Activated naive CD8-positive, alpha-beta T cell treated with anti-CD3 and anti-CD28 coated beads, Interleukin-2, amount 50 U/mL, for 16 hours (primary cell): ENCODE data around the gene JDP2.
"Not testable (repeated sequence)": the region's sequence is repeated elsewhere in the genome, so short reads cannot be mapped to it uniquely, and the experiment has no call there.

ENCODE experiments used
- DNase-seq: peaks from one replicate; pipeline ENCODE4 v3.0.0-alpha.2; 2020; ENCODE audit warnings: low read depth, low spot score

JDP2 gene

DNA sequence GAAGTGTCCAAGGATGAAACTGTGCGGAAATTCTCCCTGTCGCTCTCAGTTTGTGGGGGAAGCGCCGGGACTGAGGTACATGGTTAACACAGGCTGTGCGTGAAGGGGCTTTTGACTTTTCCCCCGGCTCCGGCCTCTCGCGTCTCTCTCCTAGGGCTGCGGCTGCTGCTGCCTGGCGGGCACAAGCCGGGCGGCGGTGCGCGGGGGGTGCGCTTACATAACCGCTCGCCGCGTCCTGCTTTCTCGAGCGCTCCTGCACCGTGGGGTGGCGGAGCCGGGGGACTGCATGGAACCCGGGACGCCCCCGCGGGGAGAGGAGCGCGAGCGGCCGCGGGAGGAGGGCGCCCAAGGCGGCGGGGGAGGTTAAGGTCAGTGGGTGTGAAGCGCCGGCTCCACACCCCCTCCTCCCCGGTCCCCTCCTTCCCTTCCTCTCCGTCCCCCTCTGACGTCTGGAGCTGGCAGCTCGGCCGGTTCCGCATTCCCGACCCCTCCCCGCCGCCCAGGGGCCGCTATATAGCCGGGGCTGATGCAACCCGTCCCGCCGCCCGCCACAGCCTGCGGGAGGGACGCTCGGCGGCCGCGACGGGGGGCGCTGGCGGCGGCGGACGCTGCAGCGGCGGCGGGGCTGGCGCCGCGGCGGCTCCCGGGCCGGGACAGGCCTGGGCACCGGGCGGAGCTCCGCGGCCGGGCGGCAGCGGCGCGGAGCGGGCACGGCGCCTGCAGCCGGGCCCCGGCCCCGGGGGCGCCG is at the start of gene JDP2:
JDP2 (plus strand) TSS at position 541 of the 748 bp plus-strand sequence. CDS start 9,899 bp downstream, outside the sequence.
- DNase-seq: no peak

- no peak for DNase-seq
These were observed 48.4 kb upstream of the JDP2 start for GRCh38 chr14:75379246-75379929.

GRCh38 chr14:75379930-75380270 is 47.9 kb upstream of the JDP2 start:
- DNase-seq: no peak

- DNase-seq: no peak
These were observed 47.2 kb upstream of the JDP2 start for GRCh38 chr14:75380656-75381055.

GRCh38 chr14:75381642-75382041 is 46.2 kb upstream of the JDP2 start:
- DNase-seq: no peak

- DNase-seq: not testable (repeated sequence)
These were observed 44.6 kb upstream of the JDP2 start for GRCh38 chr14:75383219-75383618.

DNA sequence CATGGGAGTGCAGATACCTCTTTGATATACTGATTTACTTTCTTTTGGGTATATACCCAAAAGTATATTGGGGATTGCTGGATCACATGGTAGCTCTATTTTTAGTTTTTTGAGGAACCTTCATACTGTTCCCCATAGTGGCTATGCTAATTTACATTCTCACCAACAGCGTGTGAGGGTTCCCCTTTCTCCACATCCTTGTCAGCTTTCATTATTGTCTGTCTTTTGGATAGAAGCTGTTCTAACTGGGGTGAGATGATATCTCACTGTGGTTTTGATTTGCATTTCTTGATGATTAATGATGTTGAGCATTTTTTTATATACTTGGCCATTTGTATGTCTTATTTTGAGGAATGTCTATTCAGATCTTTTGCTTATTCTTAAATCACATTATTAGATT is 44.1 kb upstream of the JDP2 start:
- DNase-seq: no peak

- DNase-seq: no peak
These were observed 38.1 kb upstream of the JDP2 start for GRCh38 chr14:75389679-75390078.

- DNase-seq: no peak
These were observed 37.6 kb upstream of the JDP2 start for GRCh38 chr14:75390183-75390582.

DNA sequence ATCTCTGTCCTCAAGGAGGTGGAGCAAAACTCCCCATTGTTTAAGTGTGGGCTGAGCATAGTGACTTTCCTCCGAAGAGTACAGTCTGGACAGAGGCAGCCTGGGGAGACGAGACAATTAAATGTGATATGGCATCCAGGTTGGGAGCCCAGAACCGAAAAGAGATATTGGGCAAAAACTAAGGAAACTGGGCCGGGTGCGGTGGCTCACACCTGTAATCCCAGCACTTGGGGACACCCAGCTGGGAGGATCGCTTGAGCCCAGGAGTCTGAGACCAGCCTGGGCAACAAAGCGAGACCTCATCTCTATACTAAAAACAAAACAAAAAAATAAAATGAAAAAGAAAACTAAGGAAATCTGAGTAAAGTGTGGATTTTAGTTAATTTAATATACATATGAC is 35.9 kb upstream of the JDP2 start:
- DNase-seq: no peak

GRCh38 chr14:75392686-75393641 is 34.9 kb upstream of the JDP2 start:
- no peak for DNase-seq

DNA sequence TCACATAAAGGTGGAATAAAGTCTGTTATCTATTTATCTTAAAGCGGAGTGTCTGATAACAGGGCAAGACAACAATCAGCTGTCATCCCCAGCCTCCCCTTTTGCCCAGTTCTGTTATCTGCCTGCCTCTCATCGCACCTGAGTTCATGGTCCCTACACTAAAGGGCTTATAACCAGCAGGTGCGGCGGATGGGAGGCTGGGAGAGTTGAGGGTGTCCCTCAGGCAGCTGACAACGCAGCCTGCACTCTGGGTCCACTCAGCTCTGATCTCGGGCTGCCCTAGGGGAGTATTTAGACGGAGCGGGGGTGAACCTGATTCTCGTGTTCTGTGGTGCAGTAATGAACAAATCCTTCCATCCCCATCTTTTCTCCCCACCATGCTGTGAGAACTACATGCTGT is 34.0 kb upstream of the JDP2 start:
- DNase-seq: no peak

DNA sequence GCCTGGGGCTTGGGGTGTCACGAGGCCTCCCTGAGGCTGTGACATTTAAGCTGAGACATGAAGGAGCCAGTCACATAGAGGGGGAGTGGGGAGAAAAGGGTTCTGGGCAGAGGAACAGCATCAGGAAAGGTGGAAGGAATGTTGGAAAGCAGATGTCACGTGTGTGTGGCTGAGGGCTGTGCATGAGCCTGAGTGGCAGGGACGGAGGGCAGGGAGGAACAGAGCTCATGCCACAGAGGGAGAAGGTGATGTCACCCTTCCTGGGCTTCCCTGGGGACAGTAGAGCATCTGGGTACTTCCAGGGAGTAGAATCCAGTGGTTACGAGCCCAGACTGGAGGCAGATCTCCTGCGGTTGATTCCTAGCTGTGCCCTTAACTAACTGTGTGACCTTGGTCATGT is 32.0 kb upstream of the JDP2 start:
- no peak for DNase-seq

DNA sequence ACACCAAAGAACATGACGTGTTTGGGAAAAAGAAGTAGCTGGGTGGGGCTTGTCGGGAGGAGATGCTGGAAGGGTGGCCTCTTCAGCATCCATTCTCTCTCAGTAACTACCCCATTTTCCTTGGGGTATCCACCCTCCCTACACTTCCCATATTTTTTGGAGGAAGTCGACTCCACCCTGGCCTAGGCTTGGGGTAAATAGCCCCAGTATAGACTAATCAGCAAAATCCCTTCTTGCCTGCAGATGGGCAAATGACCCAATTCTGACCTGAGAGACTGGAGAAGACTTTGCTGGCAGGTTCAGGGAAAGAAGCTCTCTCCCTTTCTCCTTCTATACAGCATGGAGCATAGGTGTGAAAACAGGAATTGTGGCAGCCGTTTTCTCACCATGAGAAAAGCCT is 28.5 kb upstream of the JDP2 start:
- no peak for DNase-seq

DNA sequence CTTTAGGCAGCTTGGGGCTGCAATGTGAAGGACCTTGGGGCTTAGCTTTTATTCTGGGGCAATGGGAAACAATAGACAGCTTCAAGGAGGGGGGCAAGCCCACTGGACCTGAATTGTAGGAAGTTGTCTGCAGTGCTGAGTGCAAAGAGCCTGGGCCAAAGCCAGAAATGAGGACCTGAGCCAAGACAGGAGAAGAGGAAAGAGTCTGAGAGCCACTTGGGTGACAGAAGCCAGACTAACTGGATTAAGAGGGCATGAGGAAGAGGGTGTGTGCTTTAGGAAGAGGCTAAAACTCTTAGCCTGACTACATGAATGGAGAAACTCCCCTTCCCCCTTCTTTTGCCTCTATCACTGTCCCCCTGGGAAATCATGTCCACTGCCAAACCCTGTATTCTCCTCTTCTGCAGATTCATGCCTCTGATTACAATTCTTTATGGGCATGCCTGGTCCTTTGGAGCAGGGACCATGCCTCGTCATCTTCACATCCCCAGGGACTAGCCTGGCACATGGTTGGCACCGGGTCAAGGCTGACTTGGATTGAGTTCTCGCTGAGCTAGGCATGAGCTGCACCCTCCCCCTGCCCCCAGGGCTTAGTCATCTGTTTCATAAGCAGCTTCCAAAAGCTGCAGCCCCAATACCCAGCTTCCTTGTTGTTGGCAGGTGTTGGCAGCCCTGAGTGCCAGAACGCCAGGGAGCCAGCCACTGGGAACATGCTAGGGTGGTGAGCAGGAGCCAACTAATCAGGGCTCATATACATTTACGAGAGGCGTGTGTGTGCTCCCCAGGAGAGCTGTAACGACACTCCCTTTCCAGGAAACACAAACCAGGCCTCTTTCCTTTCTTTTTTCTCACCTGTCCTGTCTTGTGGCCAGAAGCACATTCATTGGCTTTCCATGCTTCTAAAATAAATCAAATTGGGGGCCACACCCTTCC is 27.7 kb upstream of the JDP2 start:
- no peak for DNase-seq

GRCh38 chr14:75401361-75401760 is 26.5 kb upstream of the JDP2 start:
- DNase-seq: no peak

DNA sequence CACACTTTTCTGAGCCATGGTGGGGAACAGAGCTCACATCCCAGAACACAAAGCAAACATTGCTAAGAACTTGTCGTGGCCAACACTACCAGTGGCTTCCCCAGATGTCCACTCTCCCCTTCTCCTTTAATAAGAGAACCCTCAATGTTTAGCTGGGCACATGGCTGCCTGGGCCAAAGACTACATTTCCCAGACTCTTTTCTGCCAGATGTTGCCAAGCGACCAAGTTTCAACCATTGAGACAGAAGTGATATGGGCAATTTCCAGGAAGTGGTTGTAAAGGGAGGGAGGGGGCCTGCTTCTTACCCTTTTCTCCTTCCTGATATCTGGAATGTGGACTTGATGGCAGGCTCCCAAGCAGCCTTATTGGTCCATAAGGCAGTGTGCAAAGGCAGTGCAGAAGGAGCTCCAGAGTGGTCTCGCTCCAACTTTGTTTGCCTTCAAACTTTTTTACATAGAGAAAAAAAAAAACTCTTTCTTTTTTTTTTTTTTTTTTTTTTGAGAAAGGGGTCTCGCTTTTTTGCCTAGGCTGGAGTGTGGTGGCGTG is 24.9 kb upstream of the JDP2 start:
- no peak for DNase-seq

- no peak for DNase-seq
These were observed 23.0 kb upstream of the JDP2 start for GRCh38 chr14:75404847-75405246.

DNA sequence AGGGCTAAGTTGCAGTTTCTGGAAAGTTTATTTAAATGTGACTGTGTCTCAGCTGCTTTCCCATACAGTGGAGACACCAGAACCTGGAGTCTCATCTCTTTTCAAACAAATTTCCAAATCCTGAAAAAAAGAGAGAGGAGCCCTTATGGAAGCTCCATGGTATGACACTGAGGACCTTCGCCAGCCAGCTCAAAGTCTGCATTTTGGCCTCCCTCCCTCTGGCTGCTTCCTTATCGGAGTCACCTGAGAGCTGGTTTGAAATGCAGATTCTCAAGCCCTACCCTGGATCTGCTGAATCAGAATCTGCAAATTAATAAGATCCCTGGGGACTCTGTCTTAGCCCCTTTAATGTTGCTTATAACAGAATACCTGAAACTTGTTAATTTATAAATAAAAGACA is 21.7 kb upstream of the JDP2 start:
- no peak for DNase-seq

- DNase-seq: no peak
These were observed 21.0 kb upstream of the JDP2 start for GRCh38 chr14:75406856-75407255.
